Heart right ventricle (tissue), 16 donors: ENCODE measurements around the gene CHMP3. TPM values are rescaled to one million over a fixed set of nuclear protein-coding genes. Genes with fewer than 3 reads are reported as not detected.

Experiments used
- ATAC-seq, 8 donors: fragments of 200-7000 bp; cut with Tn5 transposase; one replicate each; pipeline ENCODE4 v1.9.1; 2020; ENCODE audit warnings: mild to moderate bottlenecking in 8 of 8, moderate library complexity in 8 of 8, moderate number of reproducible peaks in 1 of 8
- DNase-seq, 2 donors: peaks; one replicate each; pipeline ENCODE4 v3.0.0-alpha.2; 2020
- H3K27ac ChIP-seq, 10 donors: fragments of 200-600 bp; sonication (generic) in 2 of 10; one replicate each; pipeline versions ENCODE4 v1.5.0 to v1.8.0; 2020 to 2022; ENCODE audit warnings: mild to moderate bottlenecking in 3 of 10
- H3K27me3 ChIP-seq, 7 donors: fragments of 200-600 bp; one replicate each; pipeline ENCODE4 v1.8.0; 2021 to 2022; ENCODE audit warnings: mild to moderate bottlenecking in 2 of 7
- H3K36me3 ChIP-seq, 9 donors: fragments of 200-600 bp; sonication (generic) in 1 of 9; one replicate each; pipeline versions ENCODE4 v1.5.0 to v1.8.0; 2020 to 2022; ENCODE audit warnings: mild to moderate bottlenecking in 2 of 9
- H3K4me1 ChIP-seq, 9 donors: fragments of 200-600 bp; sonication (generic) in 1 of 9; one replicate each; pipeline versions ENCODE4 v1.5.0 to v1.8.0; 2020 to 2022; ENCODE audit warnings: mild to moderate bottlenecking in 4 of 9
- H3K4me3 ChIP-seq, 10 donors: fragments of 200-600 bp; sonication (generic) in 2 of 10; one replicate each; pipeline versions ENCODE4 v1.5.0 to v1.8.0; 2020 to 2022; ENCODE audit warnings: mild to moderate bottlenecking in 7 of 10, moderate library complexity in 2 of 10
- H3K9me3 ChIP-seq, 11 donors: fragments of 200-600 bp in 10 of 11; sonication (generic) in 2 of 11; one replicate each; pipeline versions ENCODE4 v1.5.0 to v1.8.0; 2013 to 2022; ENCODE audit warnings: mild to moderate bottlenecking in 2 of 11, control low read depth in 1 of 11, moderate library complexity in 1 of 11
- CTCF ChIP-seq, 9 donors: fragments of 200-600 bp; sonication (generic) in 2 of 9; IDR thresholded peaks; one replicate each; pipeline versions ENCODE4 v1.5.0 to v1.8.0; 2021 to 2022; ENCODE audit warnings: antibody characterized with exemption in 9 of 9, mild to moderate bottlenecking in 5 of 9, moderate library complexity in 1 of 9
- WGBS, 2 donors: extraction: QIAGEN DNeasy Blood & Tissue Kit; methylation state at CpG; one replicate each; pipeline ENCODE4 v1.1.7; 2013; ENCODE audit warnings: inconsistent platforms in 1 of 2; 5-methylcytosine and 5-hydroxymethylcytosine counted together
- intact Hi-C, 10 donors: fragments of 100-400 bp; cut with DNase I; formaldehyde crosslinking; loops; one replicate each; pipeline versions ENCODE4 v1.11.1 to v1.14.2; 2022
- polyA plus RNA-seq, 2 donors: library from polyadenylated mRNA; stranded (reverse); fragments of 200-250 nt; gene quantifications; one replicate each; pipeline ENCODE4 v1.2.3, GENCODE V29; 2013
- total RNA-seq, 10 donors: library from RNA; stranded (reverse); fragmentation: NEBNext Ultra II Directional in 3 of 10; extraction: Animal tissue kit (Norgen Biotek cat#: 25700) in 3 of 10; gene quantifications; one replicate each; pipeline versions ENCODE4 v1.2.1 to v1.2.4, GENCODE V29; 2021 to 2023
- donor health status: Arrhythmogenic right ventricular cardiomyopathy.
- donor health status: ischemic (EF 13 %, LVEDD 7.1; RV severe dilation, severe dysfunction).
- donor health status: healthy with polysubstance abuse.
- donor health status: DM: no; HTN: yes; CAD: no.
- donor health status: DM: no; HTN: no; CAD: no.
- donor health status: ischemic (EF 25% LVEDD 6.9; RV normal size, moderate dysfunction).
- donor health status: ischemic (EF 25% LVEDD 5.7; RV mildly dilated, moderate dysfunction).
- donor health status: healthy.
- donor health status: DM: yes; HTN: yes; CAD: no.
- donor health status: Ischemic cardiomyopathy.
- donor health status: ischemic (EF 35%, LVEDD 5.7; RV mildly dilated, moderate dysfunction).
- donor health status: nonischemic (EF 11% LVEDD 7.7; RV severe dilation, severe dysfunction).
- donor health status: DM: yes; HTN: yes; CAD: no.
- donor health status: PGD.
- donor health status: ischemic (EF 29% LVEDD 5.4; RV normal size, mild dysfunction).
- donor health status: nonischemic (EF 23%, LVEDD 6.1; RV moderate dilation, normal function).

Gene CHMP3
- total and polyA plus RNA-seq, 12 donors: 31.3 to 180 (median 158) TPM

GRCh38 chr2:86490245-86490644 lies 73.0 kb downstream of the CHMP3 start:
- intact Hi-C loops: loop anchor here in 1 of 10 donors (5.0 kb wide), 1 partner anchor 48 kb away; the partner anchor contains the start of gene KDM3A
- 80 to 84% methylated on average over 4 of the region's 4 CpGs for WGBS, 2 donors
- no peaks in the 10 kb centered on the region for H3K9me3 ChIP-seq
- H3K4me3 ChIP-seq: no peak overlapping the region
- H3K27me3 ChIP-seq: no peaks in the 10 kb centered on the region
- H3K36me3 ChIP-seq: peaks cover 0 to 100% (median 78%) of the 10 kb centered on the region in 9 donors
- ATAC-seq (no peak), DNase-seq (no peak)
- H3K27ac ChIP-seq: peak overlapping the region in 4 of 10 donors; percentile 13 to 71 (median 36)
- H3K4me1 ChIP-seq: peaks cover 0 to 43% (median 23%) of the 10 kb centered on the region in 9 donors
- no peak for TF ChIP-seq CTCF (IDR thresholded peaks at IDR 0.05)

GRCh38 chr2:86489542-86489941 lies 73.7 kb downstream of the CHMP3 start:
- no peaks in the 10 kb centered on the region for H3K27me3 ChIP-seq
- ATAC-seq: no peak
- peaks cover 0 to 100% (median 80%) of the 10 kb centered on the region in 9 donors for H3K36me3 ChIP-seq
- H3K4me3 ChIP-seq: no peak overlapping the region
- TF ChIP-seq CTCF (IDR thresholded peaks at IDR 0.05): no peak
- intact Hi-C loops: no loop called here
- DNase-seq: no peak
- H3K9me3 ChIP-seq: no peaks in the 10 kb centered on the region
- peaks cover 0 to 49% (median 23%) of the 10 kb centered on the region in 9 donors for H3K4me1 ChIP-seq
- peak overlapping the region in 3 of 10 donors; percentile 13 to 71 (median 18) for H3K27ac ChIP-seq
- WGBS, 2 donors: 94 to 95% methylated on average over 3 of the region's 3 CpGs

DNA sequence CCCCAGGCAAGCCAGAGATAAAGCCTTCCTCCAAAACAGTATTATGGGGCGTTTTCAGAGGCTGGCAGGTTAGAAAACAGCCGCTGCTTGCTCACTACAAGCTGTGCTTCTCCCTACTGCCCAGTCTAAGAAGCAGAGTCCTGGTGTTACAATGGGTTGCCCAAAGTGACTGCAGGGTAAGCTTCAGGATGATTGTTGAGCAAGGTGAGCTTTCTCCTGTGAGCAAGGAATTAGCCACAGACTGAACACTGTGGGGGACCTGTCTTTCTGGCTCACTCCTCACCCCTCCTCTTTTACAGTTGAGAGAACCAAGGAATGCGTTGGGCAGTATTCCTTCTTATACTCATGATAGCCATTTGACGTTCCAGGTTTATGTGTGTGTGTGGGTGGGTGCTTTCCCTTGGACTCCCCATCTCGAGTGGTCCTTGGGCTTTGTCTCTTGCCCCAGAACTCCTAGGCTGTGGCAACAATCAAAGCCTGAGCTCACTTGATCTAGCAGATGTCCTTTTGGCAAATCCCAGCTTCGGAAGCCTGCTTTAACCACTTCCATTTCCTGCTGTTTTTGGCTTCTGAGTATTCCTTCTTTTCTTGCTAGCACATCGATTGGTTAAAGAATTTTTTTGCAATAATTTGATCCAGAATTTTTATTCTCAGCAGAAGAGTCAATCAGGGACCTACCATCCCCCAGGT lies 74.5 kb downstream of the CHMP3 start:
- Histone ChIP-seq H3K27me3 (no peaks in the 10 kb centered on the region), H3K4me3 (no peak overlapping the region), H3K27ac (peak overlapping the region in 5 of 10 donors; percentile 0 to 71 (median 20)), H3K36me3 (peaks cover 0 to 100% (median 80%) of the 10 kb centered on the region in 9 donors), H3K4me1 (peaks cover 0 to 49% (median 23%) of the 10 kb centered on the region in 9 donors), H3K9me3 (no peaks in the 10 kb centered on the region)
- ATAC-seq: peak in 3 of 8 donors; percentile 4 to 20 (median 7)
- intact Hi-C loops: no loop called here
- DNase-seq: no peak
- TF ChIP-seq CTCF (IDR thresholded peaks at IDR 0.05): no peak
- WGBS, 2 donors: 70 to 84% methylated on average over 7 of the region's 7 CpGs

DNA sequence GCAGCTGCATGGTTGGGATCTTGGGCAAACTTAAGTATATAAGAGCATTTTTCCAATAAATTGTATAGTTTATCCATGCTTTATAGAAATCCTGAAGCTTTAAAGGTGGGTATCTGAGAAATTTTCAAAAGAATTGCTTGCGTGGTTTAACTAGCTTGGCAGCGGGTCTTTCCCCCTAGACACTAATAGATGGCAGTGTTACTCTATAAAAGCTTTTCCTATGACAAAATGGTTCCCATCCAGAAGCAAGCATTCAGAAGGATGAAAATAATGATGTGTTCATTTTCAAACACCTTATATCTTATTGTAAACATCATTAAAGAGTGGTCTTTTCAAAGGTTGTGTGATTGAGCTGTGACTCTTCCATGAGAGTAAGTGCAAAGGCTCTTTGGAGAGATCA lies 76.2 kb downstream of the CHMP3 start:
- WGBS, 2 donors: 97 to 100% methylated on average over 2 of the region's 2 CpGs
- H3K36me3 ChIP-seq: peaks cover 0 to 100% (median 83%) of the 10 kb centered on the region in 9 donors
- H3K4me3 ChIP-seq: no peak overlapping the region
- ATAC-seq (no peak), DNase-seq (no peak)
- intact Hi-C loops: no loop called here
- no peaks in the 10 kb centered on the region for H3K27me3 ChIP-seq
- H3K4me1 ChIP-seq: peaks cover 0 to 58% (median 26%) of the 10 kb centered on the region in 9 donors
- H3K9me3 ChIP-seq: no peaks in the 10 kb centered on the region
- TF ChIP-seq CTCF (IDR thresholded peaks at IDR 0.05): peak in 2 of 9 donors; percentile 26 to 27
- H3K27ac ChIP-seq: no peak overlapping the region
